Astrocyte (in vitro differentiated cells and primary cell): ENCODE results near the gene GNMT.

ENCODE experiments used
- CTCF ChIP-seq: IDR thresholded peaks from 2 replicates; pipeline ENCODE4 v1.5.1; 2011; ENCODE audit warnings: low read depth, mild to moderate bottlenecking, inconsistent platforms, low read length, moderate library complexity; ENCODE audit not compliant: insufficient read depth
- EZH2 ChIP-seq: IDR thresholded peaks from 2 replicates; pipeline ENCODE4 v1.6.1; 2012; ENCODE audit warnings: mild to moderate bottlenecking, low read length, inconsistent platforms; ENCODE audit not compliant: insufficient read depth

- TF ChIP-seq CTCF (no peak), EZH2 (no peak)
These were observed 2.4 kb upstream of the GNMT start for GRCh38 chr6:42958125-42958524.
